Astrocyte of the cerebellum (primary cell): Measurements from ENCODE around the gene CD83.

Source experiments
- DNase-seq: peaks from one replicate; pipeline ENCODE4 v3.0.0-alpha.2; 2011; ENCODE audit warnings: low read depth
- H3K4me3 ChIP-seq: 2 replicates; pipeline ENCODE4 v1.5.1; 2011; ENCODE audit warnings: mild to moderate bottlenecking, low read depth, low read length, moderate library complexity
- in situ Hi-C: cut with HindIII; loops from 2 replicates; pipeline ENCODE4 v1.10.0; 2017; ENCODE audit warnings: low sequenced_read_pairs
- TF ChIP-seq, protein P1 (sequence below): IDR thresholded peaks from 2 replicates; pipeline ENCODE4 v1.5.1; 2012; ENCODE audit warnings: low read length, low read depth, moderate library complexity, mild to moderate bottlenecking; ENCODE audit errors: missing control alignments

The CD83 gene

DNA sequence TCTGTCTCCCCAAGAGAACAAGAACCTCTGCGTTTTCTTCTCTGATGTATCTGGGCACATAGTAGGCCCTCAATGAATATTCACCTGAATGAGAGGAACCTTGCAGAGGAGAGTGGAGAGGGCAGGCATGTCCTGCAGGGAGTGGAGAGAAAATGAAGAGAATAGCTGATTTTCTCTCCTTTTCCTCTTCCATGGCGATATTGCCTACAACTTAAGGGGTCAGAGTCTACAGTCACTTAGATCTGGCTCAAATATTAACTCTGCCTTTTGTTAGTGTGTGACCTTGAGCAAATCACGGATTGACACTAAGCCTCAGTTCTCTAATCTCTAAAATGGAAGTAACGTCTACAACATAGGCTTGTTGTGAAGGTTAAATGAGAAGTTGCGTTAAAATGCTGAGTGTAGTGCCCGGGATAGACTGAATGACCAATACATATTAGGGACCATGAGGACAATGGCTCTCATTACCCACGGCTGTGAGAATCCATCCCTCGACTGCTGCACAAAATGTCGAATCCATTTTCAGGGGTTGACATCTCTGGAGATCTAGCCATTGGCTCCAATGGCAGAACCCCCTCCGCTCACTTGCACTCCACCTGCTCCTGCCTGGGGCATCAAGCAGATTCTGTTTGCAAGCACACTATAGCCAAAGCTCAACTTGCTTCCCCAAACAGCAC lies 14.8 kb downstream of the CD83 start:
- in situ Hi-C loops, result no loop called here
- TF ChIP-seq, protein P1, sequence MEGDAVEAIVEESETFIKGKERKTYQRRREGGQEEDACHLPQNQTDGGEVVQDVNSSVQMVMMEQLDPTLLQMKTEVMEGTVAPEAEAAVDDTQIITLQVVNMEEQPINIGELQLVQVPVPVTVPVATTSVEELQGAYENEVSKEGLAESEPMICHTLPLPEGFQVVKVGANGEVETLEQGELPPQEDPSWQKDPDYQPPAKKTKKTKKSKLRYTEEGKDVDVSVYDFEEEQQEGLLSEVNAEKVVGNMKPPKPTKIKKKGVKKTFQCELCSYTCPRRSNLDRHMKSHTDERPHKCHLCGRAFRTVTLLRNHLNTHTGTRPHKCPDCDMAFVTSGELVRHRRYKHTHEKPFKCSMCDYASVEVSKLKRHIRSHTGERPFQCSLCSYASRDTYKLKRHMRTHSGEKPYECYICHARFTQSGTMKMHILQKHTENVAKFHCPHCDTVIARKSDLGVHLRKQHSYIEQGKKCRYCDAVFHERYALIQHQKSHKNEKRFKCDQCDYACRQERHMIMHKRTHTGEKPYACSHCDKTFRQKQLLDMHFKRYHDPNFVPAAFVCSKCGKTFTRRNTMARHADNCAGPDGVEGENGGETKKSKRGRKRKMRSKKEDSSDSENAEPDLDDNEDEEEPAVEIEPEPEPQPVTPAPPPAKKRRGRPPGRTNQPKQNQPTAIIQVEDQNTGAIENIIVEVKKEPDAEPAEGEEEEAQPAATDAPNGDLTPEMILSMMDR, result no peak
- no peak overlapping the region for H3K4me3 ChIP-seq
- no peak for DNase-seq

DNA sequence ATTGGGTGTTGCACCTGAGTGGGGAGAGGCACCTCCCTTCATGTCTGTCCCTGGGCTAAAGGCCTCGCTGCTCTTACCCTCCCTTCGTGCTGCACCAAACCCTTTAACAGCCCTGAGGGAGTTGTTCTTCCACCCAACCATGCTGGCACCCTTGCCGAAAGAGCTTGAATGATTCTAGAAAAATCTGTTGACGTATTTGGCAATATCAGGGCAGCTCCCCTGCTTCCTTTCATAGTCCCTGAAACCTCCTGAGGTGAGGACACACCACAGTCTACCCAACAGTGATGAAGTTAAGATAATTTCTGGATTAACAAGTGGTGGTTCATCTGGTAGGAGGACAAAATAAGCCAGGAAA lies 15.3 kb downstream of the CD83 start:
- TF ChIP-seq, protein P1, result no peak
- no peak for DNase-seq
- H3K4me3 ChIP-seq, result no peak overlapping the region
- in situ Hi-C loops, result no loop called here

DNA sequence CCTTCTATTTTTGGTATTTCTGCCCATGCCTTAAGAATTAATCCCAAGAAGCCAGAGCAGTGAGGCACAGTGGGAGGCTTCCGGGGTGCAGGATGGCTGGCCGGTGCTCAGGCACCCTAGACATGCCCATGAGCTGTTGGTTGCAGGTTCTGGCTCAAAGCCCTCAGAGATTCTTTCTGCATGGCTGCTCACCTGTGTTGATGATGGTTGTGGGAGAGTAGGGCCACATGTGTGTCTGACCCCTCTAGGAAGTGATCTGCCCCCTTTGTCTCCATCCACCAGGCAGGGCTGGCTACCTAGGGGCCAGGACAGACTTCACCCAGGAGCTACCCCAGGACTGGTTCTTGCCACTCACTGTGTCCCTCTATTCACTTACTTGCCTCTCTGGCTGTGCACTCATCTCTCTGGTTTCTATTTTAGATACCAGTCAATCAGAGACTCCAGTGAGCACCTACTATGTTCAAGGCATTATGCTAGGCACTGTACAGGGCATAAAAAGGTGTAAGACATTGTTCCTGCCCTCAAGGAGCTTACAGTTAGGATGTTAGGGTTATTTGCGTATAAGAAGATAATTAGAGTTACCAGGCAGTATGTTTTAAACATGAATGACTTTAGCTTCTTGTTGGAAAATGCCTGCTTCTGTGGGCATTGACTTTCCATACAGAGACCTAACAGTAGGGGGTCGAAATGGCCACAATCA lies 16.8 kb downstream of the CD83 start:
- TF ChIP-seq, protein P1, result no peak
- H3K4me3 ChIP-seq, result no peak overlapping the region
- DNase-seq, result no peak
- in situ Hi-C loops, result no loop called here

DNA sequence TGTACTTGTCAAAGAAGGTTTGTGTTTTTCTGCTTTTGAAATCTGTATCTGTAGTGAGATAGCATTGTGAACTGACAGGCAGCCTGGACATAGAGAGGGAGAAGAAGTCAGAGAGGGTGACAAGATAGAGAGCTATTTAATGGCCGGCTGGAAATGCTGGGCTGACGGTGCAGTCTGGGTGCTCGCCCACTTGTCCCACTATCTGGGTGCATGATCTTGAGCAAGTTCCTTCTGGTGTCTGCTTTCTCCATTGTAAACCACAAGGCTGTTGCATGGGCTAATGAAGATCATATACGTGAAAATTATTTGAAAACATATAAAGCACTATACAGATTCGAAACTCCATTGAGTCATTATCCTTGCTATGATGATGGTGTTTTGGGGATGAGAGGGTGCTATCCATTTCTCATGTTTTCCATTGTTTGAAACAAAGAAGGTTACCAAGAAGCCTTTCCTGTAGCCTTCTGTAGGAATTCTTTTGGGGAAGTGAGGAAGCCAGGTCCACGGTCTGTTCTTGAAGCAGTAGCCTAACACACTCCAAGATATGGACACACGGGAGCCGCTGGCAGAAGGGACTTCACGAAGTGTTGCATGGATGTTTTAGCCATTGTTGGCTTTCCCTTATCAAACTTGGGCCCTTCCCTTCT lies 18.4 kb downstream of the CD83 start:
- TF ChIP-seq, protein P1, result no peak
- H3K4me3 ChIP-seq, result no peak overlapping the region
- no peak for DNase-seq
- in situ Hi-C loops, result no loop called here

DNA sequence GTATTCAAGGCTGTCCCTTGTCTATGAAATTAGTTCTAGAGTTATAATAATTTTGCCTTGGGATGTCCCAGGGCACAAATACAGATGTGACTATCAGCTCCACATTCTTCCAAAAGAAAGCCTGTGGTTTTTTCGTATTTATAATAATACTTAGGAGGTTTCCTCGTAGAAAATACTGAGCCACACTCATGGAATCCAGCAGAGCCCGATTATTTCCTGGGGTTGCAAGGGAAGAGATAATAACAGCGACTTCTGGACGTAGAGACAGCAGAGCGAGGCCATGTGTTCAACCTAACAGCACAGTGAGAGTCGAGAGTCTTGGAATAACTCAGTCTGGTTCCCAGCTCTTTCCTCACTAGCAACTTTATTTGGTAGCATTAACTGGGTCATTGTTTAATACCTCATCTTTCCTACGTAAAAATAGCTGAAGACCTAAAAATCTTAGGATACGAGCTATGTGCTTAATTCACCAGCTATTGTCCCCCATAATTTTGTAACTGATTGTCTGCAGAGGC lies 21.2 kb downstream of the CD83 start:
- TF ChIP-seq, protein P1, result no peak
- DNase-seq, result no peak
- in situ Hi-C loops, result no loop called here
- H3K4me3 ChIP-seq, result no peak overlapping the region

DNA sequence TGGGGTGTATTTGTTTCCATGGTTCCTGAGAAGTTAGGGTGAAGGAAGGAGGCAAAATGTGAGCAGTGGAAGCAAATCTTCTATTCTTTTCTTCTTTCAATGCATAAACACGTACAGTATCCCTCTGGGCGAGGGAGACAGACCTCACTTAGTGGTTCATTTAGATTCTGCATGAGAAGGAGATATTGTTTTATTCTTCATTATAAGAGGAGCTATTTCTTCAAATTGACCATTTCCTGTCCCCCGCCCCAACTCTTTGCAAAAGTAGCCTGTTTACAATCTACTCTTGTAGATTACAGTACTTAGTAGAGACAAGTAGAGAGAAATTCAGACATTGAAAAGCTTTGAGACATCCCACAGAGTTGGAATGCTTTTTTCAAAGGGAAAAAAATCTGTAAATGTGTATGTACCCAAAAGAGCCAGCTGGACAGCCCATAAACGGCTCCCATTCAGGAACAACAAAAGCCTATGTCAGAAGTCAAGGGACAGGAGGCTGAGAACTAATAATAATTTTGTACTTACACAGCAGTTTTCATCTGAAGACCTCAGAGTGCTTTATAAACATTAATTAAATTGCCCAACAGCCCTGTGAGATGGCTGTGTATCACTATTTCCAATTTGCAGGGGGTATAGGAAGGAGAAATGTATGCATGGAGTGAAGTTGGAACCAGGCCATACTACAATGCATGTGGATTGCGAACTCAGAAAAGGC lies 23.9 kb downstream of the CD83 start:
- in situ Hi-C loops, result no loop called here
- no peak for DNase-seq
- no peak overlapping the region for H3K4me3 ChIP-seq
- TF ChIP-seq, protein P1, result no peak
